GM19043 (cell line): ENCODE measurements around the gene DGKD.

ENCODE experiments used
- ATAC-seq: cut with Tn5 transposase; IDR thresholded peaks from one replicate; pipeline ENCODE4 v1.9.1; 2021; ENCODE audit warnings: low read depth; ENCODE audit not compliant: unreplicated experiment

The DGKD gene

DNA sequence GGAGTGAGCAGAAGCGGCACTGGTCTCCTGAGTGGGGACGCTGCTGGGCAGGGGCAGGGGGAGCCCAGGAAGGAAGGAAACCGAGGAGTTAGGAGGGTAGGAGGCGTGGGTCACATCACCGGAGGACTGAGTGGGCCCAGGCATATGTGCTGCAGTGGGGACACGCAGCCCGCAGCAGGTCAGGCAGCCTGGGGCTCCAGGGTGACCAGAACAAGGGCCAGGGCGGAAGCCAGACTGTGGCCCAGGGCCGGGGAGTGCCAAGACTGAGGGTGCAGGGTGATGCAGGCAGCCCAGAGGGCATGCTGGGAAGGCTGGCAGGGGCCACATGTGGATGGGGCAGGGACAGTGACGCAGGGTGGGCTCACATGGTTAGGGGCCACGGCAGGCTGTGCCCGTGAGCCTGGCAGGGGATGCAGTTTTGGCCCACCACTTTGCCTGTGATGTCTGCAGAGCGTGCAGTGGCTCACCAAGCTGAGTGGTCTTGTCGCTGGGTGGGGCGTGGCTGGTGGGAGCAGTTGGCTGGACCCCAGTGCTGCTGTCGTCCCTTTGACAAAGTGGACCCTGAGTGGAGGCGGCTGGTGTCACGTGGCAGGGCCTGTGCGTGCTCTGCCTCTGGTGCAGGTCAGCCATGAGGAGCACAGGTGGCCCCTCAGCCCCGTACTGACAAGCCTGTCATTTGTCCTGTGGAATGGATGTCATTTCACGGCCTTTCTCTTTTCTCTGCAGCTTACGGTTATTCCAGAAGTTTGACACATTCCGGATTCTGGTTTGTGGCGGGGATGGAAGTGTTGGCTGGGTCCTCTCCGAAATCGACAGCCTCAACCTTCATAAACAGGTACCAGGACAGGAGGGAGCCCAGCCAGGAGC, 87.1 kb downstream of the DGKD start:
- ATAC-seq, result no peak

GRCh38 chr2:233442028-233442310, 87.7 kb downstream of the DGKD start:
- no peak for ATAC-seq

DNA sequence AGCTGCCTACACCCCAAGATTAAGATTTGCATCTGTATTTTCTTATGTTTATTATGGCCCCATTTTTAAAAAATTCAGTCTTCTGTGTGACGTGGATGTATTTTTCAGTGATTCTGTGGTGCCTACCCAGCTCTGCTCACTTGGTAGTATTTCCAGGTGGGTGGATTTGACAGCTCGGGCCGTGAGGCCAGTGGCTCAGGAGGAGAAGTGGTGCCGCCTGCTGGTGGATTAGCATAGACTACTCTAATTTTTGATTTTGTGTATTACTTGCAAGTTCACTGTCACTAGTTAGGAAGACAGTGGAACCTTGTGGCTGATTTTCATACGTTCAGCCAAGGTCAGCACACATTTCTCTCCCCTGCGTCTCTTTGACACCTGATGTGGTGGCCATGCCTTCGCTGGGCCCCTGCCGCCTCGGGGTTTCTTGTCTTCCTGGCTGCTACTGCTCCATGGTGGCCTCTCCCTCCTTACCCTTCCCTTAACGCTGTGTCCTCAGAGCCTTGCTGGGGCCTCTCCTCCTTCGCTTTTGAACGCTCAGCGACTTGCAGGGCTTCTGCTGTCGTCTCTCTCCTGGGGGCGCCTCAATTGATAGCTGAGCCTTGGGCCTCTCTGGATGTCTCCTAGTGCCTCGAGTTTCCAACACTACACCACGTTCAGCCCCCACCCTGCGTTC, 89.4 kb downstream of the DGKD start:
- ATAC-seq, result no peak

DNA sequence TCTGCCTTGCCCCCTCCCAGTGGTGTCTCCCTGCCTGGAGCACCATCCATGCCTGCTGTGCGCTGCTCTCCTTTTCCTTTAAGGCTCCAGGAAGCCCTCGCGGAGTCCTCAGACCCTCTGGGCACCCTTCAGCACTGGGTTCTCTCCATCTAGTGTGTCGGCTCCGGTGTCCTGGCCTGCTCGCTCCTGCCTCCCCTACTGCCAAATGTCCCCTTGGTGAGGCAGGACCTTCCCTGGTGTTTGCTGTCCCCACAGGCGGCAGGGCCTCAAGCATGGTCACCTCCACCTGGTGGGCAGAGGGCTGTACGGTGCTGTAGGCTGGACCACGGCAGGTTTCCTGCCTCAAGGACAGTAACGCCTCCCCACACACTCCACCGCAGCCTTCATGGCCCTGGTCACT, 90.2 kb downstream of the DGKD start:
- ATAC-seq, result no peak

DNA sequence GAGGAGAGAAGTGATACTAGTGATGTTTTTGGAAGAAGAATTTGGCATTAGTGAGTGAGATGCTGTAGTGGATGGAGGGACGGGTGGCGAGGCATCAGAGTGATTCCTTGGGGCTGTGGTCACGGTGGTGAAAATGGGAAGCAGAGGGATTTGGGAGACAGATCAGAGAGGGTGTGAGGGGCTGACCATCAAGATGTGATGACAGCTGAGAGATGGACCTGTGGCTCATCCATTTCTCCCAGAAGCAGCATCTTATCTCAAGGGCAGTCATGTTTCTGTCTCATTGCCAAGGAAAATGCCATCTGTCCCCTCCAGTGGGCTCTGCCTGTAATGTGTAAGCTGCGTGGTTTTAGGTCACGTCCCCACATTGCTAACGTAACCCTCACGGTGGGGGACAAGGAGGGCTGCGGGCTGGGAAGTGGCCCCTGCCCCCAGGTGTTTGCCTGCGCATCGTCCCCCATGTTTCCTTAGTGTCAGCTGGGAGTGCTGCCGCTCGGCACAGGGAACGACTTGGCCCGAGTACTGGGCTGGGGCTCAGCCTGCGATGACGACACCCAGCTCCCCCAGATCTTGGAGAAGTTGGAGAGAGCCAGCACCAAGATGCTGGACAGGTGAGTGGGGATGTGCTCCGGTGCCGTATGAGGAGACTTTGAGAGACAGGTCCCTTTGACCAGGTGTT, 91.0 kb downstream of the DGKD start:
- ATAC-seq, result no peak

- ATAC-seq, result no peak
These were observed 91.8 kb downstream of the DGKD start for GRCh38 chr2:233446121-233446520.

DNA sequence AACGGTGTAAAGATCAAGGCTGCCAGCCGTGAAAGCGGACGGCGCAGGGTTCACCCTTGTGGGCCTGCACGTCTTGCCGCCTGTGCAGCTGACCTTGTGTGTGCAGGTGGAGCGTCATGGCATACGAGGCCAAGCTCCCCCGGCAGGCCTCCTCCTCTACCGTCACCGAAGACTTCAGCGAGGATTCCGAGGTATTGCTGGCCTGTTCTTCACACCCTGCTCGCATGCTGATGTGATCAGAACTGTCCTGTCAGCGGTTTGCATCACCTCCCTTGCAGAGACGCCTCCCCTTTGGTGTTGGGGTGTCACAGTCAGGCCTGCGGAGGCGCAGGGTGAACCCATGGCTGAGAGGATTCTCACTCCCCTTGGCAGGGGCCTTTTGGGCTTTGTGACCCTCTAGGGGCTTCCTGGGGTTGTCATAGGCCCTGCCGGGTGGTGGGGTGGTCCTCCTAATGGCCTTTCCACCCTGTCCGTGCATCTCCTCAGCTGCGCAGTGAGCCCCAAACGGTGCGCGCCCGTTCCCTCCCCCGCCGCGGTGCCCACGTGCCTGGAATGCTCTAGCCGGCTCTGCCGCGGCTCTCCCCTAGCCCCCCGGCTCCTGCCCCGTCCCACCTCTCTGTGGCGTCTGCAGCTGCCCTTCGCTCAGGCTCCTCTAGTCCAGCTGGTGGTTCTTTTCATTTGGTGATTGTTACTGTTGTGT, 92.5 kb downstream of the DGKD start:
- ATAC-seq, result no peak

DNA sequence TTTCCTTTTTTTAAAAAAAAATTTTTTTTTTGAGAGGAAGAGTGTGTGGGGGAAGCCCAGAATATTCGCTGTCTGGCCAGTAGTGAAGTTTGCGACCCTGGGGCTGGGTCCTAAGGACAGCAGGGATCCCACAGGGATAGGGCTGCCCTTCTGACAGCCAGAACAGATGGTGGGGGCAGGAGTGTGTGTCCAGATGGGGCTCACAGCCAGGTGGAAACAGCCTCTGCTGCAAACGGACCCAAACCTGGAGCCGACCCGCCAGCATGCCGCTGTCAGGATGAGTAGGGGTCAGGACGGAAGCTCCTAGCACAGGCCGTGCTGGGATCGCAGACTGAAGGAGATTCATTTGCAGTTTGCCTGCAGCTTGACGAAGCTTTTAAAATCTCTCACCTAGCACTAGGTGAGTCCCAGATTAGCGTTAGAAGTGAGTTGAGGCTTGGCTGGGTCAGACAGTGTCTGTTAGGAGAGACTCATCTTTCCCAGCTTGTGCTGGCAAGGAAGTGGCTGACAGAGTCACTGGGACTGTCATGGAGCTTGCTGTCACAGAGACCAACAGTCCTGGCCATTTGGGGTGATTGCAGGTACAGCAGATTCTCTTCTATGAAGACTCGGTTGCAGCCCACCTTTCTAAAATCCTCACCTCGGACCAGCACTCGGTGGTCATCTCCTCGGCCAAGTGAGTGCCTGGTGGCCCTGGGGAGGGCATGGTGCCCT, 93.4 kb downstream of the DGKD start:
- ATAC-seq, result no peak

DNA sequence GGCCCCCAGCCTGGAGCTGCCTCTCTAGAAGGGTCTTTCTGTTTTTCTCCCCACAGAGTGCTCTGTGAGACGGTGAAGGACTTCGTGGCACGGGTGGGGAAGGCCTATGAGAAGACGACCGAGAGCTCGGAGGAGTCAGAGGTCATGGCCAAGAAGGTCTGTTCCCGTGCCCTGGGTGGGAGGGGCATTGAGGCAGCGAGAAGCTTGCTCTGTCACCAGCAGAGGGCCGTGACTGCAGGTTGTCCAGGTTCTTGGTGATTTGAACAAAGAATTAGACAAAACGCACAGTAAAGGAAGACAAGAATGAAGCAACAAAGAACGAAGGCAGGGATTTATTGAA, 93.9 kb downstream of the DGKD start:
- no peak for ATAC-seq

DNA sequence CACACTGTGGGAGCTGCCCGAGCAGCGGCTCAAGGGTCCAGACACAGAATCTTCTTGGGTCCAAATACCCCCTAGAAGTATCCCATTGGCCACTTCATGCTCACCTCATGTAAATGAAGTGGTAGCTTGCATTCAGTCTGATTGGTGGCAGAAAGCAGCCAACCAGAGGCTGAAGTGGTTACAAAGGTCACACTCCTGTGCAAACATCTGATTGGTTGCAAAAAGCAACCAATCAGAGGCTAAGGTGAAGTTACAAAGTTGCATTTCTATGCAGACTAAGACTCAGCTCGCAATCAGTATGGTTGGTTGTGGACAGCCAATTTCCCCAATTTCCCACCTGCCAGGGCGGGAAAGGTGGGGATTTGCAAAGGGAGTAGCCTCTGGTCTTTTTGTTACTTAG, 94.3 kb downstream of the DGKD start:
- ATAC-seq, result no peak

GRCh38 chr2:233449081-233449901, 95.0 kb downstream of the DGKD start:
- no peak for ATAC-seq

- no peak for ATAC-seq
These were observed 95.9 kb downstream of the DGKD start for GRCh38 chr2:233449921-233450863.

DNA sequence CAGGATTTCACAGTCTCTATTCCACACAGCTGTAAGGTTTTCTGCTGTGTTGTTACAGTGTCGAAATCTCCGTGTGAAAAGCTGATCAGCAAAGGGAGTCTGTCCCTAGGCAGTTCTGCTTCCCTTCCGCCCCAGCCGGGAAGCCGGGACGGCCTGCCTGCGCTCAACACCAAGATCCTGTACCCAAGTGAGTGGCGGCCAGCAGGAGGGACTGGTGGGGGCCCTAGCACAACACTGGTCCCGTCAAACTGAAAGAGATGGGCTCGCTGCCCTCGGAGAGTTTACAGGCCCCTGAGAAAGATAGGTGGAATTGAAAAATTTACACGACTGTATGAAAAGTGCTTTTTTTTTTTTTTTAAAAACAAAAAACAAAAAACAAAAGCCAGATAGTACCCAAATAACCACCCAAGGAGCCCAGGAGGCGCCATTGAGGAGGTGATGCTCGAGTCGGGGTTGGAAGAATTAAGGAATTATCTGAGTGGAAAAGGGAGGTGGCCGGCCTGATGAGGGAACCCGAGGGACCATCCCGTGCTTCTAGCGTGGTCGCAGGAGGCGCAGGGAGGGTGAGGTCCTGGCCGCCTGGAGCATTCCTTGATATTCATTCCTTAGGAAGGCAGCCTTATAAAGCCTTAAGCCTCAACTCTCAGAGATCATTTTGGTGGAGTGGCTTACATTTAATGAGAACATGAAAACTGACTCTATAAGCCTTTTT, 96.7 kb downstream of the DGKD start:
- ATAC-seq, result no peak

DNA sequence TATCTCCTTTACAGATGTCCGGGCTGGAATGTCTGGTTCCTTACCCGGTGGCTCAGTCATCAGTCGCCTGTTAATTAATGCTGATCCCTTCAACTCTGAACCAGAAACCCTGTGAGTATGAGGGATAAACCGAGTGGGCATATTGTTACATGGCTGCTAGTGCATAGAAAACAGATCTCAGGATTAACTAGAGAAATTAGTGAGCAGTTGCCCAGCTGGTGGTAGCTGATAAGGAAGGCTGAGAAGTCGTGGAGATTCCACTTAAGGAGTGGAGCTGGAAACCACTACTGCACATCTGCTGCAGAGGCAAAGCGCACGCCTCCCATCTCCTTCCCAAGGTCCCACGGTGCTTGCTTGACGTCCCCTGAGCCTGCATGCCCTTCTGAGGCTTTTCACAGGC, 97.7 kb downstream of the DGKD start:
- no peak for ATAC-seq

GRCh38 chr2:233453111-233453915, 99.0 kb downstream of the DGKD start:
- ATAC-seq, result no peak

DNA sequence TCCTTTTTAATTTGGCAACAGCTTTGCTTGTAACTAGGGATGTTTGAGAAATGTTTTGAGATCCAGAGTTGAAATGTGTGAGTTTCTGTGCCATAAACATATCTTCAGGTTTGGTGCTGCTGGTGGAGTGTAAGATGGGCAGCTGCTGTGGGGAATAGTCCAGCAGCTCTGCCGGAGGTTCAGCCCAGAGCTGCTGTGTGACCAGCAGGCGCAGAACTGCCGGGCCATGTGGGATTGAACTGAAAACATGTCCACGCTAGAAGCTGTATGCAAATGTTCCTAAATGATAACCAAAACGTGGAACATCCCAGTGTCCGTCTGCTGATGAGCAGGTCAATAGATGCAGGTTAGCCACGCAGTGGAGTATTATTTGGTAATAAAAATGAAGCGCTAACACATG, 99.6 kb downstream of the DGKD start:
- ATAC-seq, result no peak

GRCh38 chr2:233455006-233455405, 100.7 kb downstream of the DGKD start:
- ATAC-seq, result no peak
